ENCODE measurements around the gene LRMDA. TPM values are rescaled to one million over a fixed set of nuclear protein-coding genes. Genes with fewer than 3 reads are reported as not detected.

Gene LRMDA
- total RNA-seq, 3 donors from 2014 or later: 9.4 to 14.9 (median 10.3) TPM

GRCh38 chr10:76230921-76231285 lies 799.5 kb downstream of the LRMDA start:
- no peaks in the 10 kb centered on the region for H3K9me3 ChIP-seq
- no peak for TF ChIP-seq CTCF (IDR thresholded peaks at IDR 0.05)
- no peak overlapping the region for H3K4me3 ChIP-seq
- ATAC-seq (no peak), DNase-seq (no peak)
- no peaks in the 10 kb centered on the region for H3K36me3 ChIP-seq (ENCODE audit: low read depth)
- intact Hi-C loops (cut with DNase I, micrococcal nuclease): no loop called here
- no peaks in the 10 kb centered on the region for H3K4me1 ChIP-seq (ENCODE audit: low read depth)

GRCh38 chr10:76231286-76231934 lies 800.0 kb downstream of the LRMDA start:
- Histone ChIP-seq H3K9me3 (no peaks in the 10 kb centered on the region), H3K4me1 (ENCODE audit: low read depth) (no peaks in the 10 kb centered on the region), H3K36me3 (ENCODE audit: low read depth) (no peaks in the 10 kb centered on the region), H3K4me3 (no peak overlapping the region)
- ATAC-seq: no peak
- DNase-seq: no peak
- intact Hi-C loops (cut with DNase I, micrococcal nuclease): no loop called here
- TF ChIP-seq CTCF (IDR thresholded peaks at IDR 0.05): no peak

GRCh38 chr10:76234499-76235226 lies 803.2 kb downstream of the LRMDA start:
- intact Hi-C loops (cut with DNase I, micrococcal nuclease): no loop called here
- Histone ChIP-seq H3K4me1 (ENCODE audit: low read depth) (no peaks in the 10 kb centered on the region), H3K36me3 (ENCODE audit: low read depth) (no peaks in the 10 kb centered on the region), H3K4me3 (no peak overlapping the region), H3K9me3 (no peaks in the 10 kb centered on the region)
- ATAC-seq: no peak
- TF ChIP-seq CTCF (IDR thresholded peaks at IDR 0.05): no peak
- no peak for DNase-seq

GRCh38 chr10:76236356-76236755 lies 804.9 kb downstream of the LRMDA start:
- no peak for DNase-seq
- intact Hi-C loops (cut with DNase I, micrococcal nuclease): no loop called here
- no peak for TF ChIP-seq CTCF (IDR thresholded peaks at IDR 0.05)
- no peak overlapping the region for H3K4me3 ChIP-seq
- H3K36me3 ChIP-seq (ENCODE audit: low read depth): no peaks in the 10 kb centered on the region
- H3K4me1 ChIP-seq (ENCODE audit: low read depth): no peaks in the 10 kb centered on the region
- no peaks in the 10 kb centered on the region for H3K9me3 ChIP-seq
- no peak for ATAC-seq

GRCh38 chr10:76242956-76243355 lies 811.5 kb downstream of the LRMDA start:
- intact Hi-C loops (cut with DNase I, micrococcal nuclease): no loop called here
- ATAC-seq (no peak), DNase-seq (peak in 1 of 3 donors; percentile 27)
- no peak for TF ChIP-seq CTCF (IDR thresholded peaks at IDR 0.05)
- H3K9me3 ChIP-seq: no peaks in the 10 kb centered on the region
- H3K4me3 ChIP-seq: no peak overlapping the region
- no peaks in the 10 kb centered on the region for H3K4me1 ChIP-seq (ENCODE audit: low read depth)
- H3K36me3 ChIP-seq (ENCODE audit: low read depth): no peaks in the 10 kb centered on the region

Measured in mucosa of descending colon (tissue), 3 donors.